HepG2 (cell line): ENCODE measurements around the gene OSCP1. TPM values are rescaled to one million over a fixed set of nuclear protein-coding genes. Genes with fewer than 3 reads are reported as not detected.
A peak's percentile ranks its signal among the peaks of the same experiment; 100 is the strongest.

Experiments
- ATF7-NPFF ChIP-seq: sonication (generic); formaldehyde crosslinking; IDR thresholded peaks from 2 replicates; pipeline ENCODE4 v1.8.1; 2023; ENCODE audit warnings: mild to moderate bottlenecking, low read depth, missing genetic modification reagents, moderate library complexity
- ETV6 ChIP-seq: sonication (generic); formaldehyde crosslinking; conservative IDR thresholded peaks from 2 replicates; pipeline ENCODE4 v1.4.0; 2020; ENCODE audit warnings: missing genetic modification reagents
- HNF1B ChIP-seq: sonication (generic); formaldehyde crosslinking; IDR thresholded peaks from 2 replicates; pipeline ENCODE4 v1.5.1; 2020; ENCODE audit warnings: mild to moderate bottlenecking, moderate library complexity, missing genetic modification reagents
- JARID2 ChIP-seq: sonication (generic); formaldehyde crosslinking; IDR thresholded peaks from 2 replicates; pipeline ENCODE4 v1.8.1; 2023; ENCODE audit warnings: missing genetic modification reagents, inconsistent platforms; ENCODE audit not compliant: insufficient replicate concordance
- MED8 ChIP-seq: sonication (generic); formaldehyde crosslinking; IDR thresholded peaks from 2 replicates; pipeline ENCODE4 v1.8.1; 2023; ENCODE audit warnings: mild to moderate bottlenecking, missing genetic modification reagents; ENCODE audit not compliant: insufficient replicate concordance
- NRL ChIP-seq: sonication (generic); formaldehyde crosslinking; IDR thresholded peaks from 2 replicates; pipeline ENCODE4 v1.5.0; 2020; ENCODE audit warnings: missing genetic modification reagents, mild to moderate bottlenecking, moderate library complexity, borderline replicate concordance
- POLR2A ChIP-seq, 2 experiments: IDR thresholded peaks; 2 replicates each; pipeline ENCODE4 v1.6.1; 2011; ENCODE audit warnings: low read depth in 2 of 2, low read length in 2 of 2, mild to moderate bottlenecking in 1 of 2, moderate library complexity in 1 of 2; ENCODE audit not compliant: insufficient read depth in 1 of 2
- POLR2AphosphoS5 ChIP-seq: IDR thresholded peaks from 2 replicates; pipeline ENCODE4 v1.6.1; 2012; ENCODE audit warnings: low read depth, low read length
- RFX5 ChIP-seq: IDR thresholded peaks from 2 replicates; pipeline ENCODE4 v1.6.1; 2011; ENCODE audit warnings: low read depth, low read length, improper control_type of control experiment
- SETDB1 ChIP-seq: sonication (generic); formaldehyde crosslinking; IDR thresholded peaks from 2 replicates; pipeline ENCODE4 v1.5.1; 2020; ENCODE audit warnings: missing genetic modification reagents, mild to moderate bottlenecking, borderline replicate concordance
- SNAI1 ChIP-seq: sonication (generic); formaldehyde crosslinking; IDR thresholded peaks from 2 replicates; pipeline ENCODE4 v1.5.0; 2020; ENCODE audit warnings: mild to moderate bottlenecking, missing genetic modification reagents, borderline replicate concordance
- TFDP2 ChIP-seq: sonication (generic); formaldehyde crosslinking; IDR thresholded peaks from 2 replicates; pipeline ENCODE4 v1.4.0; 2020; ENCODE audit warnings: missing genetic modification reagents
- THAP11 ChIP-seq: IDR thresholded peaks from 2 replicates; pipeline ENCODE4 v1.6.1; 2016; ENCODE audit warnings: missing biosample characterization, missing genetic modification reagents
- ZMYM4 ChIP-seq: sonication (generic); formaldehyde crosslinking; IDR thresholded peaks from 2 replicates; pipeline ENCODE4 v1.8.1; 2023; ENCODE audit warnings: mild to moderate bottlenecking, missing genetic modification reagents
- ZNF232 ChIP-seq: sonication (generic); formaldehyde crosslinking; IDR thresholded peaks from 2 replicates; pipeline ENCODE4 v1.4.0; 2020; ENCODE audit warnings: missing genetic modification reagents, borderline replicate concordance
- ZNF274 ChIP-seq: sonication (generic); formaldehyde crosslinking; IDR thresholded peaks from 2 replicates; pipeline ENCODE4 v1.5.1; 2020; ENCODE audit warnings: mild to moderate bottlenecking, missing genetic modification reagents
- ZNF317 ChIP-seq: sonication (generic); formaldehyde crosslinking; IDR thresholded peaks from 2 replicates; pipeline ENCODE4 v1.5.0; 2020; ENCODE audit warnings: mild to moderate bottlenecking, missing genetic modification reagents
- ZNF333 ChIP-seq: sonication (generic); formaldehyde crosslinking; IDR thresholded peaks from 2 replicates; pipeline ENCODE4 v1.4.0; 2020; ENCODE audit warnings: mild to moderate bottlenecking, missing genetic modification reagents, borderline replicate concordance
- ZNF337 ChIP-seq: sonication (generic); formaldehyde crosslinking; IDR thresholded peaks from 2 replicates; pipeline ENCODE4 v1.5.1; 2020; ENCODE audit warnings: missing genetic modification reagents, low read depth, mild to moderate bottlenecking, borderline replicate concordance
- ZNF510 ChIP-seq: sonication (generic); formaldehyde crosslinking; IDR thresholded peaks from 2 replicates; pipeline ENCODE4 v1.4.0; 2020; ENCODE audit warnings: low read depth, mild to moderate bottlenecking, missing genetic modification reagents
- ZNF790 ChIP-seq: sonication (generic); formaldehyde crosslinking; IDR thresholded peaks from 2 replicates; pipeline ENCODE4 v1.8.0; 2022; ENCODE audit warnings: missing genetic modification reagents, mild to moderate bottlenecking, borderline replicate concordance
- polyA plus RNA-seq, 8 experiments: library from polyadenylated mRNA; depleted of rRNA in 3 of 8; stranded (reverse) in 7 of 8; unstranded in 1 of 8; fragments of >200 nt; fragmentation: Illumina TruSeq in 4 of 8; extraction: Trizol in 4 of 8; gene quantifications; 2 replicates each; pipeline versions ENCODE4 v1.2.1 to v1.2.3, GENCODE V29; 2011 to 2016; ENCODE audit warnings: low read depth in 4 of 8, missing spikeins in 1 of 8, mixed read lengths in 1 of 8; ENCODE audit not compliant: insufficient read depth in 1 of 8
- total RNA-seq, 5 experiments: library from RNA; depleted of rRNA; stranded (reverse); fragments of >200 nt; fragmentation: Illumina TruSeq; extraction: Trizol; gene quantifications; 2 replicates each; pipeline ENCODE4 v1.2.3, GENCODE V29; 2016; ENCODE audit warnings: low read depth in 1 of 5
- TF ChIP-seq, protein P1 (sequence below): sonication (generic); formaldehyde crosslinking; IDR thresholded peaks from 2 replicates; pipeline ENCODE4 v1.4.0; 2020; ENCODE audit warnings: missing genetic modification reagents
- TF ChIP-seq, protein P2 (sequence below): sonication (generic); formaldehyde crosslinking; IDR thresholded peaks from 2 replicates; pipeline ENCODE4 v1.5.0; 2020; ENCODE audit warnings: missing genetic modification reagents, mild to moderate bottlenecking, borderline replicate concordance

Gene OSCP1
- total and polyA plus RNA-seq, 2 of the 13 experiments (the other 11 are each of a cell fraction or from before 2014, with no cell fraction given), result 0.60 to 0.84 TPM

- TF ChIP-seq HNF1B (CRISPR knock-in tag) (peak; percentile 56), ZNF337 (CRISPR knock-in tag) (no peak), ZNF274 (CRISPR knock-in tag) (peak; percentile 82; the same call in 1 of the 2 replicates), SNAI1 (peak; percentile 52; the same call in 1 of the 2 replicates), TFDP2 (CRISPR knock-in tag) (peak; percentile 82), ZNF510 (peak; percentile 25; the same call in 1 of the 2 replicates), ZNF232 (CRISPR knock-in tag) (peak; percentile 86), POLR2A (IDR thresholded peaks at IDR 0.05; ENCODE audit: insufficient read depth in 1 of 2, low read depth in 2 of 2, low read length in 2 of 2) (peak in 1 of 2 experiments; percentile 65; a peak in 2 of 4 replicates), RFX5 (no peak), ZNF317 (peak; percentile 49; the same call in 1 of the 2 replicates), ATF7-NPFF (peak; percentile 54), MED8 (no peak), NRL (CRISPR knock-in tag) (0 out of 2 replicates have a peak, but pooled peaks have one; percentile 46), ZNF333 (no peak), POLR2AphosphoS5 (peak; percentile 54), ZNF790 (CRISPR knock-in tag) (peak; percentile 65; the same call in 1 of the 2 replicates), SETDB1 (CRISPR knock-in tag) (no peak), ZMYM4 (CRISPR knock-in tag) (peak; percentile 62; the same call in 1 of the 2 replicates), JARID2 (no peak), THAP11 (CRISPR knock-in tag) (peak; percentile 78), ETV6 (no peak)
- TF ChIP-seq, protein P1, sequence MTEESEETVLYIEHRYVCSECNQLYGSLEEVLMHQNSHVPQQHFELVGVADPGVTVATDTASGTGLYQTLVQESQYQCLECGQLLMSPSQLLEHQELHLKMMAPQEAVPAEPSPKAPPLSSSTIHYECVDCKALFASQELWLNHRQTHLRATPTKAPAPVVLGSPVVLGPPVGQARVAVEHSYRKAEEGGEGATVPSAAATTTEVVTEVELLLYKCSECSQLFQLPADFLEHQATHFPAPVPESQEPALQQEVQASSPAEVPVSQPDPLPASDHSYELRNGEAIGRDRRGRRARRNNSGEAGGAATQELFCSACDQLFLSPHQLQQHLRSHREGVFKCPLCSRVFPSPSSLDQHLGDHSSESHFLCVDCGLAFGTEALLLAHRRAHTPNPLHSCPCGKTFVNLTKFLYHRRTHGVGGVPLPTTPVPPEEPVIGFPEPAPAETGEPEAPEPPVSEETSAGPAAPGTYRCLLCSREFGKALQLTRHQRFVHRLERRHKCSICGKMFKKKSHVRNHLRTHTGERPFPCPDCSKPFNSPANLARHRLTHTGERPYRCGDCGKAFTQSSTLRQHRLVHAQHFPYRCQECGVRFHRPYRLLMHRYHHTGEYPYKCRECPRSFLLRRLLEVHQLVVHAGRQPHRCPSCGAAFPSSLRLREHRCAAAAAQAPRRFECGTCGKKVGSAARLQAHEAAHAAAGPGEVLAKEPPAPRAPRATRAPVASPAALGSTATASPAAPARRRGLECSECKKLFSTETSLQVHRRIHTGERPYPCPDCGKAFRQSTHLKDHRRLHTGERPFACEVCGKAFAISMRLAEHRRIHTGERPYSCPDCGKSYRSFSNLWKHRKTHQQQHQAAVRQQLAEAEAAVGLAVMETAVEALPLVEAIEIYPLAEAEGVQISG (CRISPR knock-in tag), result peak; percentile 66
- TF ChIP-seq, protein P2, sequence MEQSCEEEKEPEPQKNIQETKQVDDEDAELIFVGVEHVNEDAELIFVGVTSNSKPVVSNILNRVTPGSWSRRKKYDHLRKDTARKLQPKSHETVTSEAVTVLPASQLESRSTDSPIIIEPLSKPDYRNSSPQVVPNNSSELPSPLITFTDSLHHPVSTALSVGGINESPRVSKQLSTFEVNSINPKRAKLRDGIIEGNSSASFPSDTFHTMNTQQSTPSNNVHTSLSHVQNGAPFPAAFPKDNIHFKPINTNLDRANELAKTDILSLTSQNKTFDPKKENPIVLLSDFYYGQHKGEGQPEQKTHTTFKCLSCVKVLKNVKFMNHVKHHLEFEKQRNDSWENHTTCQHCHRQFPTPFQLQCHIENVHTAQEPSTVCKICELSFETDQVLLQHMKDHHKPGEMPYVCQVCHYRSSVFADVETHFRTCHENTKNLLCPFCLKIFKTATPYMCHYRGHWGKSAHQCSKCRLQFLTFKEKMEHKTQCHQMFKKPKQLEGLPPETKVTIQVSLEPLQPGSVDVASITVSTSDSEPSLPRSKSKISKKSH (CRISPR knock-in tag), result 0 out of 2 replicates have a peak, but pooled peaks have one; percentile 41
These were observed at the start of gene OSCP1 (continued) for GRCh38 chr1:36450270-36450918.
